ENCODE measurements around the gene CFAP45. TPM values are rescaled to one million over a fixed set of nuclear protein-coding genes. Genes with fewer than 3 reads are reported as not detected.

CFAP45 gene
- total RNA-seq, 1 donor from 2014 or later: 0.37 TPM

DNA sequence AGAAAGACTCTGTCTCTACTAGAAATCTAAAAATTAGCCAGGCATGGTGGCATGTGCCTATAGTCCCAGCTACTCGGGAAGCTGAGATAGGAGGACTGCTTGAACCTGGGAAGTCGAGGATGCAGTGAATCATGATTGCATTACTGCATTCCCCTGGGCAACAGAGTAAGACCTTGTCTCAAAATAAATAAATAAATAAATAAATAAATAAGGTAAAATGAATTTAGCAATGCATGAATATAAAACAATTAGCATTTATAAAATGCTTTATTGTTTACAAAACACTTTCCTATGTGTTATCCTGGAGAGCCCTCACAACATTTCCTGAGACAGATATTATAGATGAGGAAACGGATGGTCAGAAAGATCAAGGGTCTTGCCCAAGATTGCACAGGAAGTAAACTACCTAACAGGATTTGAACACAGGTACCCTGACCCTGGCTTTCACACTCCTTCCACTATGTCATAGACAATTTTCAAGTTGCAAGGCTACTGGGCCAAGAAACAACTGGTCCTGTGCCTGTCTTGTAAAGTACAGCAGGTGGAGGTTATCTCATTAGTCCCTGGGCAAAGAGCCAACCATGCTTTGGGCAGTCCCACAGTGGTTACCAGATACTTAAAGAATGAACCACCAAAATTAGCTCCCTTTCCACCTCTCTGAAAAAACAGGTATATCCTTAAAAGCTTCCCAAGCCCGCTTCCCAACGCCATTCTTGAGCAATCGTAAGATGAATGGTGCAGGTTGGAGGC, 22.1 kb downstream of the CFAP45 start:
- DNase-seq (ENCODE audit: low spot score): no peak

DNA sequence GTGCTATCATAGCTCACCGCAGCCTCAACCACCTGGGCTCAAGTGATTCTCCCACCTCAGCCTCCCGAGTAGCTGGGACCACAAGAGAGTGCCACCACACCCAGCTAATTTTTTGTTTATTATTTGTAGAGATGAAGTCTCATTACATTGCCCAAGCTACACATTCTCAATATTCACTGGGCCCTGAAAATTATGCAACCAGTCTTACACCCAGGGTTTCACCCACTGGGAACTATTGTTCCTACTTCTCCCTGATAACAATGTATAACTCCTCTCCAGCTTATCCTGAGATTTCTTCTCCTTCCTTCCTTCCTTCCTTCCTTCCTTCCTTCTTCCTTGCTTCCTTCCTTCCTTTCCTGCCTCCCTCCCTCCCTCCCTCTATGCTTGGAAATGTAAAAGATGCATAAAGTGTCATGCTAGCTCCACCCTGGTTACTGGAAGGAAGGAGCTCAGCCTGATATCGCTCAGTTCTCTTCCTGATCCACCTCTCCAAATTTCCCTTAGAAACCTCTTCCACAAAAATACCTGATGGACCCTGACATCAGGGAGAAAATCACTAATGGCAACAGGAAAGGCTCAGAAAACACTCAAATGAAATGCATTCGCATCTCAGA, 26.3 kb downstream of the CFAP45 start:
- no peak for DNase-seq (ENCODE audit: low spot score)

DNA sequence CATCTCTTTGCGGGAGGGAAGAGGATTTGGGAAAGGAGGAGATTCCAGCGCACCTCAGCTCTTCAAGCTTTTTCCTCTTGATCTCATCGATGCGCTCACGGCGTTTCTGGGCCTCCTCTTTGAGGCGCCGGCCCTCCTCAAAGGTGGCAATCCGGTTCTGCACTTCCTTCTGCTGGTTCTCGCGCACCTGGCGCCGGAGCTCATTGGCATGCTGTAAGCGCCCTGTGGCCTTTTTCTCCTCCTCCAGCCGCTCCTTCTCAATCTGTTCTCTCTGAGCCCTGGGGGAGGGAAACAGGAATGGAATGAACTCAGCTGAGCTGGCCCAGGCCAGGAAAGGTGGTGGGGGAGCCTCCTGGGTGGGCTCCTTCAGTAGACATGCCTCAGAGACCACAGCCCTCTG, 27.1 kb downstream of the CFAP45 start:
- DNase-seq (ENCODE audit: low spot score): no peak

DNA sequence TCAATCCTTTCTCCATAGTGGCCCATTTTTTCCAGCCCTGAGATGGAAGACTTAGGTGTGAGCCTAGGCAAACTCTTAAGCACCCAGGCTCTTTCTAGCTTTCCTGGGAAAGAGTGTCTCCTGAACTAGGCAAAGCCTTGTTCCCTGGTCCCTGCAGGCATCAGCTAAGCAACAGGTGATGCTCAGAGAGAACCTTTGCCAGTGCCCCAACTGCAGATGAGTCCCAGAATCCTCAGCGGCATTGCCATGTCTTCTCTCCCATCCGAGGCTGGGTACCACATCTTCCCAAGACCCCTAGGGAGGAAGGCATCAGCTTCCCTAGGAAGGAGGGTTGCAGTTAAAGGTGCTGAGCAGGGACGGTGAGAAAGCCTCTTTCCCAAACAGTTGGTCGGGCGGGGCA, 29.3 kb downstream of the CFAP45 start:
- DNase-seq (ENCODE audit: low spot score): no peak

DNA sequence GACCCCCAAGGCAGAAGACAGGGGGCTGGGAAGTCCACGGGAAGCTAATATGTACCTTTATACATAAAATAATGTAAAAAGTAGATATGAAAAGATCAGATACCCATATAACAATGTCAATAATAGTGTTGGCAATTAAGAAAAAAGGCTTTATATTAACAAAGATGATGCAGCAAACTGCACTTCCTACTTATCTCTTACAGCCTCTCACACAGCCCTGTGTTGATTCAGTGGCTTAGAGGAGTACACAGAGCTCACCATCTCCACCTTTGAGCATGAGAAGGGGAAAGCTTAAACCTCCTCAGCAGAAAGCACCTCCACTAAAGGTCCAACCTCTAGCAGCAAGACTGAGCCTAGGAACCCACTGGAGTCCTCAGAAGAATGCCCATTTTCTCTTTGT, 30.4 kb downstream of the CFAP45 start:
- no peak for DNase-seq (ENCODE audit: low spot score)

DNA sequence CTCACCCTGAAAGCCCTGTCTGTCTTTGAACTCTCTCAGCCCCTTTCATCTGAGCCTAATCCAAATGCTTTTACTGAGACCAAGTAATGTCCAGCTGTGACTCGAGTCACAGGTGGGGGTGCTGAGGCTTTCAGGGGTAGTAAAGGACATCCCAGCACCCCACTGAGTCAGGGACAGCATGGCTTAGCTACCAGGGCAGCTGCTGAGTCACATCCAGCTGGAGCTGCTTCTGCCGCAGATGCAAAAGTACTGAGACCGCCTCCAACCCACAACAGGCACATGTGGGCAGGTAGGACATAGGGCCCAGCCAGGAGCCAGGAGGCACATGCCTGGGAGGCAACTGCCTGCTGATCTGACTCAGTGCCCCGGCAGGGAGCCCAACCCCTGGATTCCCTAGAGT, 30.8 kb downstream of the CFAP45 start:
- no peak for DNase-seq (ENCODE audit: low spot score)

DNA sequence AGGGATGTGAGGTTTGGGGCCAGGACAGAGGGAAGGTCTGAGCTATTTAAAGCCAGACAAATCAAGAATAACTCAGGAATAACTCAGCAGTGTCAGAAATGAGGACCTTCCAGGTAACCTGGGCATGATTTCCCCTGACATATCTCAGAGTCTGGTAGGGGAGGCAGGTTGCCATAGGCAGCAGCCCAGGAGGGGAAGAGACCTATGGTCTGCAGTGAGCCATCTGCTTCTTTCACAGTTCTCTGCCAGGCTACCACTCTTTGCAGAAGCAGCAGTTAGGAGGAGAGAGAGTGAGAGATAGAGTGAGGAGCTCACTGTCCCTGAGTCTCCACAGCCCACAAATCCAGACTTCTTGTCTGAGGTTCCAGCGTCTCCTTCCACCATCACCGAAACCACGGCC, 31.2 kb downstream of the CFAP45 start:
- no peak for DNase-seq (ENCODE audit: low spot score)

DNA sequence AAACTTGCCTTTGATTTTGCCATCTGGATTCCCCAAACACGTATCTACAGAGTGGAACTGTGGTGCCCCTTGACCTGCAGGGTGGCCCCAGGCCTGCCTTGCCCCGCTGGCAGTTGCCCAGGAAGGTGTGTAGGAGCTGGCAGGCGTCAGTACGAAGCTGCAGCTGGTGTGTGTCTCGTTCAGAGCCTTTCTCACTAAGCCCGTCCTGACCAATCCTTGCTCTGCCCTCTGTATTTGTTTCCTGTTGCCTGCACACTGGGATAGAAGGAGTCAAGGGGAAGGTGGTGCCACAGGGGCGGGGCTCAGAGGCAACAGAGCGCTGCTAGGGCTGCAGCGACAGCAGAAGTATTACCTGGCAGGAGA, 32.3 kb downstream of the CFAP45 start:
- peak; percentile 74 for DNase-seq (ENCODE audit: low spot score)

DNA sequence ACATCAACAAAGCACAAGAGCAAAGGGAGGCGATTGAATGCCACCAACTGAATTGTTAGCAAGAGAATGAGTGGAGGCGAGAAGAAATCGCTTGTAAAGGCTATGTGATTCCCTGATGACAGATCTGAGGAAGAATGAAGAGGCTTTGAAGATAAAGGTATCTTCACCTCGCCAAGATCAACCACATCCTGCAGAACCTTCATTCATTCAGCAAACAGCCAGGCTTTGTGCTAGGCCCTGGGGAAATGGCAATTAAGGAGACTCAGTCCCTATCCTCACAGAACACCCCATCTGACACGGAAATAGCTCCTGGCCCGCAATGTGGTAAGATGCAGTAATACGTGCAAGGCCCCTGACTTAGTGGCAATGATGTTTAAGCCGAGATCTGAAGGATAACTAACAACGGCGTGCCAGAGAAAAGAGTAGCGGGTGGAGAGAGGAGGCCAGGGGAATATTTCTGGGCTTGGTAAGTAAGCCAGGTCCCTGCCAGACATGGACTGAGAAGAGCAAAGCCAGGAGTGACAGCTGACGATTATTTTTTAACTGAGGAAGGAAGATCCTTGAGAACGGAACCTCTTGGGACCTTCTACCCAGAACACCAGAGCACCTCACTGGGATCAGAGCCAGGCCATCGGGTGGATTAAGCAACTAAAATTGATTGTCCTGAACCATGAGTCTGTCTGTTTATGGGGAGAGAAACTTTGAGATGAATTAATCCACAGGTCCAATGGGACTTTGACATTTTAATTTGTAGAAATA, 32.9 kb downstream of the CFAP45 start:
- peak; percentile 23 for DNase-seq (ENCODE audit: low spot score)

DNA sequence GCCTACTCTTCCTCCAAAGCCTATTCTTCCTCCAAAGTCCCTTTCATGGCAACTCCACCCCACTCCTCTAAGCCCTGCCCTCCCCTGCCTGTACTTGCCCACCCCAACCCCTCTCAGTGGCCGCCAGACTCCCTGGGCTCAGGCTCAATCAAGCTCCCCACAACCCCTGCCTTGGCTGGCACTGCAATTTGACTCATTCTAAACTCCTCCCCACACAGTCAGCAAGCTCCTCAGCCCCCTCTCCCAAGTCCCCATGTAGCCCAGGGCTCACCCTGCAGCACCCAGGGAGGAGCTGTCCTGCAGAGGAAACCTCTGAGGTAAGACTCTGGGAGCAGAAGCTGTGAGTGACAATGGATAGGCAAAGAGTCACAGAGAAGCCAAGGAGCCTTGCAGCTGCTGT, 33.9 kb downstream of the CFAP45 start:
- DNase-seq (ENCODE audit: low spot score): no peak

DNA sequence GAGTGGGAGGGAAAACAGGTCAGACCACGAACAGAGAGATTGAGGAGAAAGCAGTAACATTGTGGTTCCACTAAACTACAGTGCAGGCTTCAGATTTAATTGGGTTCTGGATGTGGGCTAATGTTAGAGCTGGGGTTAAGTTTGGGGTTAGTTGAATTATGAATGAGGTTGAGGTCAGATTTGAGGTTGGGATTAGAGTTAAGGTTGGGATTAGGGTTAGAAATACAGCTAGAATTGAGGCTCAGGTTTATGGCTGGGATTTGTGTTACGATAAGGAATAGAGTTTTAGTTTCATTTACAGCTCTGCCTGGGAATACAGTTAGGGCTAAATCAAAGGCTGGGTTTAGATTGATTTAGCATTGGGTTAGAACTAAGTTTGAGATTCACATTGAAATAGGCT, 35.7 kb downstream of the CFAP45 start:
- no peak for DNase-seq (ENCODE audit: low spot score)

DNA sequence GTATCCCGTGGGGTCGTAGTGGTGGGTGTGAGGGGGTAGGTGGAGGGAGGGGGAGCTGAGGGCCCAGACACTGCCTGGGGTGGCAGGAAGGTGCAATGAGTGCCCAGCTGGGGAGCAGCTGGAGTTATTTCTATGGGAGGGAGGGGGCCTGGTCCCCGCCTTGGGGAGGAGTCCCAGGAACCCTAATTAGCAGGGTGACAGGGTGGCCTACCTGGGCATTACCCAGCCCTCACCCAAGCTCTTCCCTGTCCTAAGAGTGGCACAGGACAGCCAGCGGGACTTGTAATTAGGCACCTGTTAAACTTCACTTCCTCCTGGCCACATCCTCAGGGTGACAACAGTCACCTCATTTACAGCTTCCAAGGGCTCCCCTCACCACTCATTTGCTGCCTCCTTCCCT, 37.4 kb downstream of the CFAP45 start, which contains the start of gene VSIG8:
VSIG8 (minus strand) TSS at position 101 of the 400 bp plus-strand sequence. CDS start 136 bp downstream, outside the sequence.
- DNase-seq (ENCODE audit: low spot score): no peak

DNA sequence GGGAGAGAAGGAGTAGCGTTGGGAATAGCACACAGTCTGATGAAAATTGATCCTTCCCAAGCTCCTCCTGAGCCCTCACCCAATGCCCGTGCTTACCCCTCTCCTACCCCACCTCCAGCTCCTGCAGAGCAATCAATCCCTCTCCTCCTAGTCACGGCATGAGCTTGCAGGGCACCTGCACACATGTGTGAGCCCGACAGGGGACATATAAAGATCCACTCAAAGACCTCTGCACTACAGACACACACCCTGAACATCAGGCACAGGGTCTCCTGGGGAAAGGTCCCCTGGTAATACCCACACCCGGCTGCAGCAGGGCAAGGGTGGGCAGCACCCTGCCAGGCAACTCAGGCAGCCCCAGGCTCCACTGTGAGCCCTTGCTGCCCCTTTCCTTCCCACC, 37.9 kb downstream of the CFAP45 start:
- no peak for DNase-seq (ENCODE audit: low spot score)

DNA sequence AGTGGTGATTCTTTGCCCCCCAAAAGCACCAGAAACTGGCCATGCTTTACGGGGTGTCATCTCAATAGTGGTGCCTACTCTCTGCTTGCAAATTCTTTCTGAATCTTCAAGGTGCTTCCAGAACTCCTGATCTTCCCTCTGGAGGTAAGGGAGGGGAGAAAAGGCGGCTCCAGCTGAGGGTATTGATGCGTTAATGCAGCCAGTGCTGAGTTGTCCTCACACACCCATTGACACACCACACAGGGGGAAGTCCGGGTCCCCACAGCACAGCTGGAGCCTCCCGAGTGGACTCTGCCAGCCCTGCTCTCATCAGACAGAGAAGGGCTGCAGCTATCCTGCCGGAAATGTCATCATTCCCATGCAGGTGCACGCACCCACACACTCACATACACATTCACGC, 38.7 kb downstream of the CFAP45 start:
- DNase-seq (ENCODE audit: low spot score): no peak

DNA sequence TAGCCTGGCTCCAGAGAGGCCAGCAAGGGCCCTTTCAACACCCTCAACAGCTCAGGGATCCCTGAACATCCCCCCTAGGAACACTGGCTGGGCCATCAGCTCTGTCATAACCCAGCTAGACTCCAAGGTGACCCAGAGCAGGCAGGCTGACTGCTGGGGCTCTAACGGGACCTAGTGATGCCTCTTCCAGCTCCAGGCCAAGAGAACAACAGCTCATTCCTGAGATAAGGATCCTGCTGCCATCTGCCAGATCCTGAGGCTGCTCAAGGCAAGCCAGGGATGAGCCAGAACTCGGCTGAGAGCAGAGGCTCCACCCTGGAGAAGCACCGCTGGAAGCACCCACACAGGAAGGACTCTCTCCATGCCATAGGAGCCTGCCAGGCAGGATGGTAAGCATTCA, 39.5 kb downstream of the CFAP45 start:
- DNase-seq (ENCODE audit: low spot score): no peak

DNA sequence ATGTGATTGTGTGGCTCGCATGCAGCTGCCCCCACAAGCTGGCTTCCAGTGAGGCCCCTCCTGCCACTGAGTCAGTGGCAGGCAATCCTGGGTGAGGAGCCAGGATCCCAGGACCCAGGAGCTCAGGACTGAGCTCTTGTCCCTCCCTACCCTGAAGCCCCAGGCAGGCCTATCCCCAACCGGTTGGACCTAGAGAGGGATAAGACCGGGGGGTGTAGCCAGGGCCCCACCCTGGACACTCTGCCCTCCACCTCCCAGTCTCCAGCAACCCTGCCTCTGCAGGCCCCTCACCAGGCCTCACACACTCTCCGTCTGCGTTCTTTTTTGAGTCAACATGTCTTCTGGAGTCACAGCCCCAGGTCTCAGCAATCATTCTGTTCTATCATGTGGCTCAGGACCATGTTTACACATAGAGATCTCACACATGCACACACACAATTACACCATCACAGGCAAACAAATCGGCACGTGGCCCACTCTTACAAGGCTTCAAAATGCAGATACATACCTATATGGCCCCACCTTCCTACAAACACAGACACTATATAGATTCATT, 40.1 kb downstream of the CFAP45 start:
- DNase-seq (ENCODE audit: low spot score): no peak

DNA sequence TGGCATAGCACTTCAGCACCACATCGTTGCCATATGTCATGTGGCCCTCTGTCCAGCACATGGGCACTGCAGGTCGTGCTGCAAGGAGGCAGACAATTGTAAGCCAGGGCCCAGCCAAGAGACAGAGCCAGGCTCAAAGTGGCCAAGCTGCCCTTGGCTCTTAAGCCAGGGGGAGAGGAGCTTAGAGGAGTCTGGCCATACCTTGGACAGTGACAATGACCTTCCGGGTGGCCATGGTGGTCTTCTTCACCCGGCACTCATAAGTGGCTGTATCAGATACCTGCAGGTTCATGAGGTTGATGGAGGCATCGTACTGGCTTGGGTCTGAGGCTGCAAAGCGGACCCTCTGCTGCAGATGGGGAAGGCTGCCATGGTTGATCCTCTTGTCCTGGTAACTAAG, 42.1 kb downstream of the CFAP45 start:
- DNase-seq (ENCODE audit: low spot score): no peak

DNA sequence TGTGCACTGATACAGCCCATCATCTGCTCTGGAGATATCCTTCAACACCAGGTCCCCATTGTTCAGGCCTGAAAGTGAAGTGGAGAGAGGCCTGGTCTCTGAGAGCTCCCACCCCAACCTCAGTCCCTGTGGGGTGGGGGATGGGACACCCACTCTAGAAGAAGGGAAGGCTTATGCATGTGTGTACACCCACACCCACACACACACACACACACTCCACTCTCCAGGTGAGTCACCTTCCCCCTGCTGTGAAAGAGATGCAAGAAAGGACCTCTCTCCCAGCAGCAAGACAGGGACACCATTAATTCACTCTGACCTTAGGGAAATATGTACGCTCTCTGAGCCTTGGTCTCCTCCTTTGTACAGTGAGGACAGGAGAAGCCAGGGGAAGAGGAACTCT, 43.4 kb downstream of the CFAP45 start:
- no peak for DNase-seq (ENCODE audit: low spot score)

DNA sequence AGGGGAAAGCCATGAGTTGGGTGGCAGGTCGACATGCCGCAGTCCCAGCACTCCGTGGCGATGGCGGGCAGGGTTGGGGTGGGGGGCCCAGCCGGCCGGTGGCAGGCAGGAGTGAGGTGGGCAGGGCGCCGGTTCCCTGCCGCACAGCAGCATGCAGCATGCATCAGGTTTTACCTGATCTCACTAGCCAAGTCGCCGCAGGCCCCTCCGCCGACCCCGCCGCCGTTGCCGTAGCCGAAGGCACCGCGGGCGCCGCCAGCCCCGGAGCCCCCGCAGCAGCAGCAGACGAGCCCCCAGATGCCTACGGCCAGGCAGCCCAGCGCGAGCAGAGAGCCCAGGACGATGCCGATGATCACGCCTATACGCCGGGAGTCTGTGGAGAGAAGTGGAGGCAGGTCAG, 44.3 kb downstream of the CFAP45 start:
- no peak for DNase-seq (ENCODE audit: low spot score)

DNA sequence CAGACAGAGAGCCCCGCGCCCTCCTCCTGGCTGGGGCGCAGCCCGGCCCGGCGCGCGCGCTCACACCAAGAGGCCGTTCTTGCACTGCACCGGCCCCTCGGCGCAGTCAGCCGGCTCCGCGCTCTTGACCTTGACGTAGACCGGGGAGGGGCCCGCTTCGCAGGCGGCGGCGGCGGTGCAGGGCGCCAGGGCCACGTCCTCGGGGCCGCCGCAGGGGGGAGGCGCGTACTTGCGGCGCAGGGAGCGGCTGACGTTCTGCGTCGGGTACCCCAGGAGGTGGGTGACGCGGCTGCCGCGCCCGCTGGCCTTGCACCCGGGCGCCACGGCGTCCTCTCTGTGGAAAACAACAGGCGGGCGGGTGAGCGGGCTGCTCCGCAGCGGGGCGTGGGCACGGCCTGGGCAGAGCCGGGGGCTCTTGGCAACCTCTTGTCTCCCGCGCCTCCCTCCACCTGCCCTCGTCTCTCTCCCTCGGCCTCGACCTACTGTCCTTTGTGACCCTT, 45.2 kb downstream of the CFAP45 start:
- peak; percentile 83 for DNase-seq (ENCODE audit: low spot score)

DNA sequence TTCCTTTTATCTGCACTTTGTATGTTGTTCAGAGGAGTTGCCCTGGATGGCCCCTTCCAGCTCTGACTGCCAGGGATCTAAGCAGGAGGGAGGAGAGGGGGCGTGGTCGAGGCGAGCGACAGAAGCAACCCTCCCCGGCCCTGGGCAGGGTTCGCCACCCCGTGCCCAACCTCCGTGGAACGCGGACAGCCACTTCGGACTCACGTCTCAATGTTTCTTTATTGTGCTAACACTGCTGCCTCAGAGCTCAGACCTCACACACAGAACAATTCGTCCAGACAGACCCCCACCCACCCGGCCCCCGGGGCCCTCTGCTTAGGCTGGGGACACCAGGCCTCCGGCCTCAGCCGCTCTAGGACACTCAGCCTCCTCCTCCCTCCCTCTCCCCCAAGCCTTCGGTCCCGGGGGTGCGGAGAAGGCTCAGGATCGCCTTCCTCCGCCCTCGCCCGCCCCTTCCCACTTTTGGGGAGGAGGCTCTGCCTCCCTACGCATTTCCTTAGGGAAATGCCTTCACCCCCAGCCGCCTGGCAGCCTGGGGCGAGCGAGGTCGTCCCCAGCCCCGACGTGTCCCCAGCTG, 45.8 kb downstream of the CFAP45 start:
- DNase-seq (ENCODE audit: low spot score): peak; percentile 67
